HG03575 (cell line): Measurements from ENCODE around the gene SBDS.
"Not testable (repeated sequence)": the region's sequence is repeated elsewhere in the genome, so short reads cannot be mapped to it uniquely, and the experiment has no call there.

ENCODE experiments used
- ATAC-seq: cut with Tn5 transposase; IDR thresholded peaks from one replicate; pipeline ENCODE4 v1.9.1; 2021; ENCODE audit not compliant: unreplicated experiment, insufficient number of reproducible peaks, low FRiP score; ENCODE audit errors: extremely low read depth

Gene SBDS

DNA sequence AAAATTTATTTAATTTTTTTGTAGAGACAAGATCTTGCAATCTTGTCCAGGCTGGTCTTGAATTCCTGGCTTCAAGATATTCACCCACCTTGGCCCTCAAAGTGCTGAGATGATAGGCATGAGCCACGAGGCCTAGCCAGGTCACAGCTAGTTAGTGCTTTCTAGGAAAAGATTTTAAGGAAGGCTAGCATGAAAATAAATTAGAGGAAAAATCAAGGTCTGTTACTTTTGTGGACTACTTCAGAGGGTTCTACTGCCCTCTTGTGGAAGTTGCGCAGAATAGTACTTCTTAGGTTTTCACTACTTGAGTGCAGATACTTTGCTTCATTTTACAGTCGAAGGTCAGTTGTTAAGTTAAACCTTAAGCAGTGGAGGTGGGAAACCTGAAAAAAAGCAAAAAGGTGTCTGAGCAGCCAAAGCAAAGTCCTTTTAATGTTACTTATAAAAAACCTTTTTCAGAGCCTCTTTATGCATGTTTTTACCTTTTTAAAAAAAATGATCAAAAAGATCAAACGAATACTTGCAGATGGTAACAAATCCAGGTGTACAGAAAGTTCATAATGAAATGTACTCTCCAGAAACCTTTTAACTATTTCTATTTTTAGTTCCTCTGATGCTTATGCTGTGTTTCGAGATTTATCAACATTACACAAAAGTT is 5.3 kb upstream of the SBDS start:
- not testable (repeated sequence) for ATAC-seq

DNA sequence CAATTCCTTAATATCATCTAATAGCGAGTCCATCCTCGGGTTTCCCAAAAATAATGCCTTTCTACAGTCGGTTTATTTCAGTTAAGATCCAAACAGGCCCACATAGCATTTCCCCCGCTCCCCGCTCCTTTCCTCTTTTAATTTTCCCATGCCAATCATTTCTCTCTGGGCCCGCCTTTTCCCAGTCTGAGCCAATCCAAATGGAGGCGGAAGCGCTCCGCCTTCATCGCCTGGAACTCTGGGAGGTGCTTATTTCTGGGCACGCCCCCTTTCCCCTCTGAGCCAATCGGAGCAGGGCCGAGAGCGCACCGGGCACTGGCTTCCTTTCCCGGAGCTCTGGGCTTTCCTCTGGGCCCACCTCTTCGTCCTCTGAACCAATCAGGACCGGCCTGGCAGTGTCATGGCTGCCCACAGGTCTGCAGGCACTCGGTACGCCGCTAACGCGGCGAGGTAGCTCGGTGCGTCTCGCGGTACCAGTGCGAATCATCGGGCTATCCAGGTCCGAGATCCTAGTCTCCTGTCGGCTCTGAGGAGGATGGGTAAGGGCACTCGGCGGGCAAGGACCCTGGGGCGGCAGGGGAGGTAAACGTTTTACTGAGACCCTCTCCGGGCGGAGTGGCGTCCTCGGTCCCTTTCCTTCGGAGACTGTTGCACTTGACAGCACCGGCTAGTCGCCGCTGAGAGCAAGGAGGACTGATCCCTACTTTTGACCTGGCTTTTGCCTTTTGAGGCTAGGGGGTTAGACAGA is 1.2 kb upstream of the SBDS start, which contains the start of gene TYW1:
Gene TYW1 (plus strand): TSS at position 390 of the 748 bp plus-strand sequence. CDS start 146 bp downstream, at position 536.
- peak; percentile 75 for ATAC-seq

GRCh38 chr7:66994691-66995049 is 716 bp downstream of the SBDS start:
- not testable (repeated sequence) for ATAC-seq

DNA sequence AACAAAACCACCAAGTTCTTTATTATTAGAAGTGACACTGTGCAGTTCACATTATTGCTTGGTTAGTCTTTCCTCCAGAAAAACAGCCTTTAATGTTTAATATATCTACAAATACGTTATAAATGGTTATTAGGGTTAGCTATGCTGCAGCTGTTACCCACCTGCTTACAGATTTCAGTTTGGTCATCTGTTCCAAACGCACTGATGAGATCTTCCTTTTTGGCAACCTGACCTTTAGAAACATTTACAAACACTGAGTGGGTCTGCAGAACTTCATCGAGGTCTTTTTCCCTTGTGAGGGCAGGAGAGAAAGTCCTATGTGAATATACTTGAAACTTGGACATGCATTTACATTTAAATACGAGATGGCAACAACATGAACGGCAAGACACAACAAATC is 1.3 kb downstream of the SBDS start:
- not testable (repeated sequence) for ATAC-seq

- not testable (repeated sequence) for ATAC-seq
These were observed 5.8 kb downstream of the SBDS start for GRCh38 chr7:66989552-66989951.

DNA sequence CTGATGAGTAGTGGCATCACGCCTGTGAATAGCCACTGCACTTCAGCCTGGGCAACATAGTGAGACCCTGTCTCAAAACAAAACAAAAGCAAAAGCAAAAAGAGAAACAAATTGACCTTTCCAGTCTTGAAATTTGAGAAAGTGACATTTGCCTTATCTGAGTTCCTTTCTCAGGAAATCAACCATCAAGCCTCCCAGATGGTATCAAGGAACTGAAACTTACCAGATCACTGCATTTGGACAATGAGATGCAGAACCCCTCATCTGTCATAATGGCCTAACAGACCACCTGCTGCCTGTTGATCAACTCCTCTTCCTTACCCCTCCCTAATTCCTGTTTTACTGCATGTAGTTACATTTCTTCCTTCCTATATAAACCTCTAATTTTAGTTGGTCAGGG is 15.1 kb downstream of the SBDS start:
- ATAC-seq, result not testable (repeated sequence)

GRCh38 chr7:66979013-66979412 is 16.4 kb downstream of the SBDS start:
- ATAC-seq, result not testable (repeated sequence)

DNA sequence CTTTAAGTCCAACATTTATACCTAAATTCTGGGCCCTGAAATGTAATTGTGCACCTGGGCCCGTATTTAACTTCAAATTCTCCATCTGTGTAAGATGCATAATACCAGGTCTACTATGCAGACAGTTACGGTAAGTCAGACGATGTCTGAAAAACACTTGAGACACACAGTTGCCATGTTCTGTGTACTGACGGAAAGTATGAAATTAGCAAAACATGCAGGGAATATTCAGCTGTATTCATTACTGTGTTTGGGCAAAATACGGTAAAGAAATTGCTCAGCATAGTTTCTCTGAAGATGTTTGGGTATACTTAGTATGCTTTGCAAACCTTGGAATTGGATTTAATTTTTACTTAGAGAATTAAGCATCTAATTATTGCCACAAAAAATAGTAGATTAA is 17.1 kb downstream of the SBDS start:
- ATAC-seq, result not testable (repeated sequence)

DNA sequence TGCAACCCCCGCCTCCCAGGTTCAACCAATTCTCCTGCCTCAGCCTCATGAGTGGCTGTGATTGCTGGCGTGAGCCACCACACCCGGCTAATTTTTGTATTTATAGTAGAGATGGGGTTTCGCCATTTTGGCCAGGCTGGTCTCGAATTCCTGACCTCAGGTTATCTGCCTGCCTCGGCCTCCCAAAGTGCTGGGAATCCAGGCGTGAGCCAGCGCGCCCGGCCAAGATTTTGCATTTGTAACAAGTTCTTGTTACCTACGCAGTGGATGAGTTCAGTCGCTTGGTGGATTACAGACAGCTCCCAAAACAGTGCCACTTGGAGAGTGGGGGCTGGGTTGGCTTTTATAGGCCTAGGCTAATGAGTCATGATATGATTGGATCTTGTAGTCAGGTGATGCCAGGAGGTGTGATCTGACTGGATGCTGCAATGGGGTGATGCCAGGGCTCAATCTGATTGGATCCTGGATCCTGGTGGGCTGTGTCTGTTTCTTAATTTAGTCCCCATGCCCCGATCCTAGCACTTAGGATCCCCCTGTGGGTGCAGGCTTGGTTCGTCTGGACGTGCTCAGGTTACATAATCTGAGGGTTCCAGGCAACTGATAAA is 20.3 kb downstream of the SBDS start:
- ATAC-seq, result no peak

- no peak for ATAC-seq
These were observed 25.1 kb downstream of the SBDS start for GRCh38 chr7:66970310-66970709.

- not testable (repeated sequence) for ATAC-seq
These were observed 26.4 kb downstream of the SBDS start for GRCh38 chr7:66969001-66969400.

- ATAC-seq, result no peak
These were observed 28.4 kb downstream of the SBDS start for GRCh38 chr7:66967029-66967428.

- ATAC-seq, result no peak
These were observed 31.0 kb downstream of the SBDS start for GRCh38 chr7:66964411-66964810.

DNA sequence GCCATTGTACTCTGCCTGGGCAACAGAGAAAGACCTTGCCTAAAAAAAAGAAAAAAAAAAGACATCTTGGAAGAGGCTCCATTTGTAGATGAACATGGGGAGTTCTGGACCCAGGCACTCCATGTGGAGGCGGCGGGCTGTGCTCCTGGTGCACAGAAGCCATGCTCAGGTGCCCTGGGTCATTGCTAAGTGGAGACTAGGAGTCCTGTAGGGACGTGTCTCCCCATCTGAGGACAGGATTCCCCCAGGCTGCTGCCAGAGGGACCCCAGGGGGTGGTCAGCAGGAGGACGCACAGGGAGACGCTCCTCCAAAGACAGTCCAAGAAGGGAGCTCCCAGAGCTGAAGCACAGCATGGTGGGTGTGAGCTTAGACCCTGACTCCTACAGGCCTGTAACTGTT is 34.3 kb downstream of the SBDS start:
- ATAC-seq, result no peak

DNA sequence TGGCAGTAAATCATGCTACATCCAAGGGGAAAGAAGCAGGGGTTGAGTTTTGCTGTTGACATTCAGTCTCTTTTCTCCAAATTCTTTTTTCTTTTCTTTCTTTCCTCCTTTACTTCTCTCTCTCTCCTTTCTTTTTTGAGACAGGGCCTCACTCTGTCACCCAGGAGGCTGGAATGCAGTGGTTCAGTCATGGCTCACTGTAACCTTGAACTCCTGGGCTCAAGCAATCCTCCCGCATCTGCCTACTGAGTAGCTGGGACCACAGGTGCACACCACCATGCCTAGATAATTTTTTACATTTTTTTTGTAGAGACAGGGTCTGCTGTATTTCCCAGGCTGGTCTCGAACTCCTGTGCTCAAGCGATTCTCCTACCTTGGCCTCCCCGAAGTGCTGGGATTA is 35.2 kb downstream of the SBDS start:
- no peak for ATAC-seq

DNA sequence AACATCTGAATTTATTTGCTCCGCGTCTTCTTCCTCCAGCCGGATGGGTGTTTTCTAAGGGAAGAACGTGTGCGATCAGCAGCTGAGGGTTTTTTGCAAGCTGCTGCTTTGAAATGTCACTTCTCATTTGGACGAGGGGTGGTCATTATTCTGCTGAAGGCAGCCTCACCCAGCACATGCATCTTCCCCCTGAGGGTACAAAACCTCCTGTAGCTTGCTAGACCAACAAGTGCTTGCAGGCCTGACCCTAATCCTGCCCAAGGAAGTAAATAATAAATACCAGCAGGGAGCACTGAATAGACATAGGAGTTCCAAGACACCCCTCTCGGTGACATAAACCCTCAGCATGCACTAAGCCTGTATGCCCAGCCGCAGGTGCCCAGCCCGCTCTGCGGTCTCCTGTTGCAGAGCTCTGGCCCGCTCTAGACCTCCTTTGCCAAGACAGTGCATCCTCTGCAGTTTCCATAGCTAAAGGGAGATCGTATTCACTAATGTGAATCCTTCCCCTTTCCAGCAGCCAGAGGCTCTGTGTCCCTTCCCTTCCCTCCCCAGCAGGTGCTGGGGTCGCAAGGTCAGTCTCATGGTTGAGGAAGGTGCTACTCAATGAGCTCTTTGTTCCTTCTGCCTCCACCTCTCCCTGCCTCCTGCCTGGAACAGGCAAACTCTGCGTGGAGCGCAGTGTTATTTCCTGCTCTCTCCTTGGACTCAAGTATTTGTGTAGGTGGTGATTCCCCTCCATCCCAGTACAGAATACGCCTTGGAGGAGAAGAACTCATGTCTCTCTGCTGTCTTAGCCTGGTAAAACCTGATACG is 36.6 kb downstream of the SBDS start:
- no peak for ATAC-seq

DNA sequence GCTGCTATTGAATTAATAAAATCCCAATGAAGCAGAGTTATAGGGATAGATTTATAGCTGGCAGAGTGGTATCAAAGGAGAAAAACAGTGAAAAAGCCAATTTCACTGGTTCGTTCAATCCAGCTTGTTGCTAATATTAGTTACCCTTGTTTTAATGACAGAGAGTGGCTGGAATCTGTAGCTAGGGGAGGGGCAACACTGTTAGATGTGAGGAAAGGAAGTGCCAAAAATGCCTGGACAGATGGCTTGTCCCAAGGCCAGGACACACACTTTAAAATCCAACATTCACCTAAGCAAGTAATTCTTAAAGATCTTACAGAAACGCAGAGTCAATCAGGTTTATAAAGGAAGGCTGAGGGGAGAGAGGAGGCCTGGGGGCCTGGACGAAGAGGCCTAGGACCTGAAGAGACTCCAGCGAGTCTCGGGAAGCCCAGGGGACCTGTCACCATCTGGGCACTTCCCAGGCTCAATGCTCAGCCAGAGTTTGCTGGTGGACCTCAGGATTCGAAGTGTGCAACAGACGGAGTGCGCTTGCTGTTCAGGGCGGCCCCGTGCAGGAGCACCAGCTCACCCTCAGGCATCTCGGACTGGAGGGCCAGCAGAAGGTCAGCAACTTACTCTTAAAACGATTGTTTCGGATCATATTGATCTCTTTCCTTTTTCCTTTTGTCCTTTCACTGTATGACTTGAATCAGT is 37.6 kb downstream of the SBDS start:
- ATAC-seq, result no peak

GRCh38 chr7:66953044-66953427 is 42.4 kb downstream of the SBDS start:
- no peak for ATAC-seq
